Adipocyte (in vitro differentiated cells): ENCODE measurements around the gene TRPM2.
"Not testable (repeated sequence)": the region's sequence is repeated elsewhere in the genome, so short reads cannot be mapped to it uniquely, and the experiment has no call there.

Experiments used
- DNase-seq: peaks from one replicate; pipeline ENCODE4 v3.0.0-alpha.2; 2015; ENCODE audit warnings: low read depth
- H3K27me3 ChIP-seq: replicated peaks from 2 replicates; pipeline ENCODE4 v1.7.0; 2013; ENCODE audit warnings: mild to moderate bottlenecking, low read length, moderate library complexity; ENCODE audit not compliant: control insufficient read depth, insufficient read depth
- H3K36me3 ChIP-seq: 2 replicates; pipeline ENCODE4 v1.7.0; 2013; ENCODE audit warnings: low read length, mild to moderate bottlenecking, moderate library complexity; ENCODE audit not compliant: control insufficient read depth, insufficient read depth, severe bottlenecking
- H3K4me1 ChIP-seq: 2 replicates; pipeline ENCODE4 v1.7.0; 2013; ENCODE audit warnings: mild to moderate bottlenecking, low read length, moderate library complexity; ENCODE audit not compliant: control insufficient read depth, insufficient read depth
- H3K4me3 ChIP-seq: 2 replicates; pipeline ENCODE4 v1.7.0; 2013; ENCODE audit warnings: mild to moderate bottlenecking, low read length, moderate library complexity
- H3K9ac ChIP-seq: 2 replicates; pipeline ENCODE4 v1.7.0; 2013; ENCODE audit warnings: mild to moderate bottlenecking, low read length, moderate library complexity
- H3K9me3 ChIP-seq: 2 replicates; pipeline ENCODE4 v1.7.0; 2013; ENCODE audit warnings: mild to moderate bottlenecking, low read length, moderate library complexity; ENCODE audit not compliant: control insufficient read depth

The TRPM2 gene

DNA sequence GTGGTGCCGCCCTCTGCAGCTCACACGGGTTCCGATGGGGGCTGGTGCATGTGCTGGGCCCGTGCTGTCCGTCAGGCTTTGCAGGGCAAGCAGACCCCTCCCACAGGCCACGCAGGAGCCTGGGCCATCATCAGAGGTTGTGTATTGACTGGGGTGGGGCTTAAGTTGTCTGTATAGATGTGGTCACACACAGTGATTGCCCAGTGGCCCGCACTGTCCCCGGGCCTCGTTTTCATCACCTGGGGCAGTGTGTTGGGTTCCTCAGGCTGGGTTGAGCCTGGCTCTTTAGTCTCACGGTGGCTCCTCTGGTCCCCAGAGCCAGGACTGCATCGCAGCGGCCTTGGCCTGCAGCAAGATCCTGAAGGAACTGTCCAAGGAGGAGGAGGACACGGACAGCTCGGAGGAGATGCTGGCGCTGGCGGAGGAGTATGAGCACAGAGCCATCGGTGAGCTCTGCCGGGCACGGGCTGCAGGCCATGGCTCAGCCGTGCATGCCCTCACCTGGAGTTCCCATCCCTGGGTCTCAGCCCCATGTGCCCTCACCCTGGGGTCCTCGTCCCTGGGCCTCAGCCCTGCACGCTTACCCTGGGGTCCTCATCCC, 44.1 kb downstream of the TRPM2 start:
- no peaks in the 10 kb centered on the region for H3K4me1 ChIP-seq
- H3K9me3 ChIP-seq: no peaks in the 10 kb centered on the region
- no peak overlapping the region for H3K9ac ChIP-seq
- H3K36me3 ChIP-seq: no peaks in the 10 kb centered on the region
- H3K27me3 ChIP-seq: peaks cover 21% of the 10 kb centered on the region
- H3K4me3 ChIP-seq: no peak overlapping the region
- no peak for DNase-seq

DNA sequence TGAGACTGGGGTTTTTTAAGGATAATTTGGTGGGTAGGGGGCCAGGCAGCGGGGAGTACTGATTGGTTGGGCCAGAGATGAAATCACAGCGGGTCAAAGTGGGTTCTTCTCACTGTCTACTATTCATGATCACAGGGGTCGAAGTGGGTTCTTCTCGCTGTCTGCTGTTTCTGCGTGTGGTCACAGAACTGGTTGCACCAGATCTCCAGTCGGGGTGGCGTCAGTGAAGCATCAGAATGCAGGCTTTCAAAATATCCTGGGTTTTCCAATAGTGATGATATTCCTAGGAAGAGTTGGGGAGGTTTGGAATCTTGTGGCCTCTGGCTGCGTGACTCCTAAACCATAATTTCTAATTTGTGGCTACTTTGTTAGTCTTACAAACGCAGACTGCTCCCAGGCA, 45.1 kb downstream of the TRPM2 start:
- Histone ChIP-seq H3K9ac (no peak overlapping the region), H3K36me3 (no peaks in the 10 kb centered on the region), H3K4me3 (no peak overlapping the region), H3K9me3 (no peaks in the 10 kb centered on the region), H3K27me3 (peaks cover 20% of the 10 kb centered on the region), H3K4me1 (no peaks in the 10 kb centered on the region)
- DNase-seq: no peak

DNA sequence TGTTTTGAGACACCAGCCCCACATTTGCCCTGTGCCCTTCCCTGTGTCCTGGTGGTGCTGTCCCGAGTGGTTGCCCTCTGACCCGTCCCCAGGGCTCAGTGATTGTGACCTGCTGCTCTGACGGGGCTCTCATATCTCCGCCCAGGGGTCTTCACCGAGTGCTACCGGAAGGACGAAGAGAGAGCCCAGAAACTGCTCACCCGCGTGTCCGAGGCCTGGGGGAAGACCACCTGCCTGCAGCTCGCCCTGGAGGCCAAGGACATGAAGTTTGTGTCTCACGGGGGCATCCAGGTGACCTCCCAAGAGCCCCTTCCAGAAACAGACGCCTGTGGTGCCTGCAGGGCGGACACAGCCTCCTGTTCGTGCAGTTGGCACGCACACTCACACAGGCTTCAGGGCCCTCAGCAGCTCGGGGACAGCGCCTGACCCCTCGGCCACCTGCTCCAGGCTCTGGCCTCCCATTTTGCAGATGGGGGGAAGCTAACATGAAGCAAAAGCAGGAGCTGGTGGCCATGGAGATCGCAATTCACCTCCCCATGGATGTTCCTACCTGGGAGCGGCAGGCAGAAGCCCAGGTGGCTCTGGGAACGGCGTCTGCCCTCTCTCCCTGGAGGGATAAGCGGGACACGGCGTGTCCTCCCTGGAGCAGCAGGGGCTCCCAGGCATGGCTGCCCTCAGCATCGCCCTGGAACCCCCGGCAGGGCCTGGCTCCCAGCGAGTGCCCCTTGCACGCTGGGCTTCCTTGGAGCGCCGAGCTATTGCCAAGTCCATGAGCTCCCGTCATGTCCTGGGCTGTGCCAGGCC, 45.9 kb downstream of the TRPM2 start:
- H3K4me1 ChIP-seq: no peaks in the 10 kb centered on the region
- no peak overlapping the region for H3K4me3 ChIP-seq
- H3K9me3 ChIP-seq: no peaks in the 10 kb centered on the region
- peaks cover 20% of the 10 kb centered on the region for H3K27me3 ChIP-seq
- no peaks in the 10 kb centered on the region for H3K36me3 ChIP-seq
- H3K9ac ChIP-seq: no peak overlapping the region
- DNase-seq: no peak

DNA sequence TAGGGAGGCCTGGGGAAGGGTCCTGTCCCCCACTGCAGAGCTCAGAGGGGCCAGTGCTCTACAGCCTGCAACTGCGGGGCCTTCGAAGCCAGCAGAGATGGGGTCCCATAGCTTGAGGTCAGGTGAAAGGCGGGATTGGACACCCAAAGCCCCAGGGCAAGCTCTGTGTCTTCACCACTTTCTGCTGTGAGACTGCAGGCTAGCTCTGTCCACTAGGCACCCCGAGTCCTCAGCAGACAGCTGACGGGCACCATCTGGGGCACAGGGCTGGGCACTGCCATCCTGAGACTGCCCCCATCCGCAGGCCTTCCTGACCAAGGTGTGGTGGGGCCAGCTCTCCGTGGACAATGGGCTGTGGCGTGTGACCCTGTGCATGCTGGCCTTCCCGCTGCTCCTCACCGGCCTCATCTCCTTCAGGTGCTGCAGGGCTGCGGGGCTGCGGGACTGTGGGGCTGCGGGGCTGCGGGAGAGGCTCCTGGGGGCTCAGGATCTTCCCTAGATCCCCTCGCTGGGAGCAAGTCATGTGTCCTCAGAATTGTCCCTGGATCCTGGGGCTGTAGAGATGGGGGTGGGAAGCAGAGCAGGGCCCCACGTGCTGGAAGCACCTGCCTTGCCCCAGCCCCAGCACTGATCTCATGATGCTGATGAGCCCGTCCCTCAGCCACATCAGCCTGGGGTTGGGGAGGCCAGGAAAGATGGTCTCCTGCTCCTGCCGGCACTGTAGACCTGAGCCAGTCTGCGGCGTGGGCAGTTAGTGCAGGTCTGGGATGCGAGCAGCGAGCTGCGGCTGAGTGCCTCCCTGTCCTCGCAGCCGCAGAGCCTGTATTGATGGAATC, 46.8 kb downstream of the TRPM2 start:
- Histone ChIP-seq H3K4me1 (no peaks in the 10 kb centered on the region), H3K9ac (no peak overlapping the region), H3K4me3 (no peak overlapping the region), H3K27me3 (peaks cover 12% of the 10 kb centered on the region), H3K36me3 (no peaks in the 10 kb centered on the region), H3K9me3 (no peaks in the 10 kb centered on the region)
- no peak for DNase-seq

DNA sequence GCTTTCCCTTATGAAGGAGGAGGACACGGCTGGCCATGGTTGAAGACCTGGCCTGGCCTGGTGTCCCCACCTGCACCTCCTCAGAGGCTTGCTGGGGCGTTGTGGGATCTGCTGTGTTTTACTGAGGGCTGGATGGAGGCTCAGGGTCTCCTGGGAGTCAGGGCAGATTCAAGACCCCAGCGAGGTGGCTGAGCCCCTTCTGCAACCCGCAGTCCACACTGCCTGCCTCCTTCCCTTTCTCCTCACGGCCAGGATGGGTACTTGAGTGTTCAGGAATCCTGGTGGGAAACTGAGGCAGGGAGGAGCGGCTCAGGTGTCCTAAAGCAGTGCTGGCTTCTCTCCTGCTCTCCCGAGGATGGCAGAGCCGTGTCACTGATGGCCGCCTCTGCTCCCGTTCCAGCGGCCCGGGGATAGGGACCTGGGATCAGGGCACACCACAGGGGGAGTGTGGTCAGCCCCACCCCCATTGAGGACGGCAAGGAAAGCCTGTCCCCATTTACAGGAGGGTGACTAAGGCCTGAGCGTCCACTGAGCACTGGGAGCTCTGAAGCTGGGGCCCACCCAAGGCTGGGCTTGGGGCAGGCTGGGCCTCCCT, 47.5 kb downstream of the TRPM2 start:
- Histone ChIP-seq H3K36me3 (no peaks in the 10 kb centered on the region), H3K27me3 (peaks cover 10% of the 10 kb centered on the region), H3K9me3 (no peaks in the 10 kb centered on the region), H3K9ac (no peak overlapping the region), H3K4me1 (no peaks in the 10 kb centered on the region), H3K4me3 (no peak overlapping the region)
- DNase-seq: no peak

DNA sequence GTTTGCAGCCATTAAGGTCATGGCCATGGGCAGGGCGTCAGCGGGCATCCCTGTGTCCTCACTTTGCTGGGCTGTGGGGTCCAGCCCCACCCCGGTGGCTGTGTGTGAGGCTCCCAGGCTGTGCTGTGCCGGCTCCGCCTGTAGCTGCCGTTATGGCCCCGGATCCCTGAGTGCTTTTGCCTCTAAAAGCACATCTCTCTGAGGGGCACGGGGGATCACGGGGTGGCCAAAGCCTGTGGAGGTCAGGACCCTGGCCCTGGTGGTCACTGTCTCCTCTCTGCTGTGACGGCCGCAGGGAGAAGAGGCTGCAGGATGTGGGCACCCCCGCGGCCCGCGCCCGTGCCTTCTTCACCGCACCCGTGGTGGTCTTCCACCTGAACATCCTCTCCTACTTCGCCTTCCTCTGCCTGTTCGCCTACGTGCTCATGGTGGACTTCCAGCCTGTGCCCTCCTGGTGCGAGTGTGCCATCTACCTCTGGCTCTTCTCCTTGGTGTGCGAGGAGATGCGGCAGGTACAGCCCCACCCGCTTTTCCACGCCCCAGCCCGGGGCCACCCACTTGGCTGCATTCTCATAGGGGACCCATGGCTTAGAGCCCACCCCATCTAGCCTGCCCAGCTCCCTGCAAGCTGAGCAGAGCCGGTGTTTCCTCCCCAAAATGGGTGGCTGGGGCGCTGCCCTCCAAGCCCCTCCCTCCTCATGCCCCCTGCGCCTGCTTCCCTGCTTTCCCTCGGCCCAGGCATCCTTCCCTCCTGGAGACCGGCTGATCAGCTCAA, 48.2 kb downstream of the TRPM2 start:
- no peaks in the 10 kb centered on the region for H3K4me1 ChIP-seq
- H3K9ac ChIP-seq: no peak overlapping the region
- no peak overlapping the region for H3K4me3 ChIP-seq
- H3K9me3 ChIP-seq: no peaks in the 10 kb centered on the region
- H3K27me3 ChIP-seq: peaks cover 10% of the 10 kb centered on the region
- DNase-seq: no peak
- H3K36me3 ChIP-seq: no peaks in the 10 kb centered on the region

DNA sequence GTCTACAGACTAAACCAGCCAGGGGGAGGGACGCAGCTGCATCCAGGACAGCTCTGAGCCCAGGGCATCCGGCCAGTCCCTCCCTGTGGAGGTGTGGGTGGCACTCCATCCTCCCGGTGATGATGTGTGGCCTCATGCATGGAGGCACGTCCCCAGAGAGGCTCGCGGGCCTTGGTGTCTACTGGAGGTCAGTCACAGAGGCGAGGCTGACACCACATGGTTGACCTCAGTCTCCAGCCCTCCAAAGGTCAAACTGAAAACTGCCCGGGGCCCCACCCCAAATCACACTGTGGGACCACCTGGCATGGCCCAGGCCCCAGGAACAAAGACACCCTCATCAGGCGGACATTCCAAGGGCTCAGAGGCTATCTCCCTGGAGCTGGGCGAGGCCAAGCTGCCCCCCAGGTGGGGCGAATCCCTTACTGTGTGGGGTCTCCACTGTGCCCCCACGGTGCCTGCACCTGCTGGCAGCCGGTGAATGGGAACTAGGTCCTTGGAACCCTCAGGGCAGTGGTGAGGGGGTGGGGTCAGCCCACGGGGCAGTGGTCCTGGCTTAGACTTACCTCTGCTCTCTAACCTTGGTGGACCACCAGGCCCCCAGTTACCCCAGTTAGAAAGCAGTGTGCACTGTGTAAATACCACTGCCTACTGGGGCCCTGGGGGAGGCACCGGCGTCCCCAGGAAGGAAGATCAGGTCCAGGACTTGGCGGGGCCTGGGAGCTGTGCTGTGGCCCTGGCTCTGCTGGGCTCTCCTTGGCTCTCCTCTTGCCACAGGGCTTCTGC, 49.1 kb downstream of the TRPM2 start:
- peaks cover 9% of the 10 kb centered on the region for H3K27me3 ChIP-seq
- no peak overlapping the region for H3K4me3 ChIP-seq
- no peak for DNase-seq

DNA sequence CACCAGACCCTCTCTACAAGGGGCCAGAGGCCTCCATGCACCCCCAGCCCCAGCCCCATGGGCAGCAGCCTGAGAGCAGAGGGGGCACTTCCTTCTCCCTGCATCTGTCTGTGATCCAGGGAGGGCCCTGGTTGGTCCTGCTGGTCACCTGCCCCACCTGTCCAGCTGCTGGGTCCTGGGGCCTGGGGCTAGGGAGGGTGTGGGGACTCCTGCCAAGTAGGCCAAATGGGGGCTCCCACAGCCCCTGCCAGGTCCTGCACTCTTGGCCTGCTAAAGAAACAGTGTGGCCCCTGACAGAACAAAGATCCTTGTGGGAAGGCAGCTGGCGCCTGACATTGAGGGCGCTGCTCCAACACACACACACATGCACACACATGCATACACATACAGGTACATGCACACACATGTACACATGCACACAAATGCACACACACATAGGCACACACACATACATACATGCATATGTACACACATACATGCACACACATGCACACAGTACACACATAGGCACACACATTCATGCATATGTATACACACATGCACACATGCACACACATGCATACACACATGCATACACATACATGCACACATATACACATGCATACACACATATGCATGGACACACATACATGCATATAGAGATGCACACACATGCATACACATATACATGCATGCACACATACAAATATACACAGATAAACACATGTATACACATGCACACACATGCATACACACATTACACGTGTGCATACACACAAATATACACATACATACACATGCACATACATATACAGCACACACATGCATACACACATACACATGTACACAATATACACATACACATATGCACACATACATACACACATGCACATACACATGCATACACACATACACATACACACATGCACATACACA, 49.9 kb downstream of the TRPM2 start:
- no peak overlapping the region for H3K9ac ChIP-seq
- H3K36me3 ChIP-seq: no peaks in the 10 kb centered on the region
- no peaks in the 10 kb centered on the region for H3K4me1 ChIP-seq
- no peak overlapping the region for H3K4me3 ChIP-seq
- DNase-seq: no peak
- H3K27me3 ChIP-seq: peaks cover 5% of the 10 kb centered on the region
- no peaks in the 10 kb centered on the region for H3K9me3 ChIP-seq

More for the DNA sequence above, 49.1 kb downstream of the TRPM2 start:
- Histone ChIP-seq H3K9ac (no peak overlapping the region), H3K9me3 (no peaks in the 10 kb centered on the region), H3K4me1 (no peaks in the 10 kb centered on the region), H3K36me3 (no peaks in the 10 kb centered on the region)

DNA sequence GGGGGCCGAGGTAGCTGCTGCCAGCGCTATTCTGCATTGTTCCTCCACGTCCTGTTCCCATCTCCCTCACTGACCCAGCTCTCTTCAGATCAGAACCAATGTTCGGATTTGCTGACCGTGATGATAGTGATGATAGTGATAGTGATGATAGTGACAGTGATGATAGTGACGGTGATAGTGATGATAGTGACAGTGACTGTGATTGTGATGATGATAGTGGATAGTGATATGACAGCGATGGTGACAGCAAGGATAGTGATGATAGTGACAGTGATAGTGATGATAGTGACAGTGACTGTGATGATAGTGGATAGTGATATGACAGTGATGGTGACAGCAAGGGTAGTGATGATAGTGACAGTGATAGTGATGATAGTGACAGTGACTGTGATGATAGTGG, 51.1 kb downstream of the TRPM2 start:
- not testable (repeated sequence) for H3K9me3 ChIP-seq, H3K27me3 ChIP-seq, H3K4me1 ChIP-seq, H3K36me3 ChIP-seq, H3K4me3 ChIP-seq, DNase-seq, H3K9ac ChIP-seq
